HepG2 (cell line): ENCODE data around the gene PCBD2. TPM values are rescaled to one million over a fixed set of nuclear protein-coding genes. Genes with fewer than 3 reads are reported as not detected.

ENCODE experiments used
- CREBL2 ChIP-seq: sonication (generic); formaldehyde crosslinking; IDR thresholded peaks from 2 replicates; pipeline ENCODE4 v1.8.1; 2023; ENCODE audit warnings: missing genetic modification reagents, mild to moderate bottlenecking, borderline replicate concordance
- CSRNP2 ChIP-seq: sonication (generic); formaldehyde crosslinking; conservative IDR thresholded peaks from 2 replicates; pipeline ENCODE4 v1.8.0; 2022; ENCODE audit warnings: low read depth, missing genetic modification reagents
- EP300 ChIP-seq, 3 experiments: sonication (generic) in 1 of 3; formaldehyde crosslinking in 1 of 3; IDR thresholded peaks; 2 replicates each; pipeline versions ENCODE4 v1.5.1 to v1.6.1; 2011 to 2020; ENCODE audit warnings: low read depth in 2 of 3, low read length in 2 of 3, borderline replicate concordance in 1 of 3, improper control_type of control experiment in 1 of 3, mild to moderate bottlenecking in 1 of 3, missing genetic modification reagents in 1 of 3, moderate library complexity in 1 of 3
- FOXA3 ChIP-seq: IDR thresholded peaks from 2 replicates; pipeline ENCODE4 v1.6.1; 2016; ENCODE audit warnings: missing genetic modification reagents, missing compliant biosample characterization
- KMT2B ChIP-seq: IDR thresholded peaks from 2 replicates; pipeline ENCODE4 v1.6.1; 2016; ENCODE audit warnings: missing genetic modification reagents, missing compliant biosample characterization
- LRRFIP1 ChIP-seq: sonication (generic); formaldehyde crosslinking; conservative IDR thresholded peaks from 2 replicates; pipeline ENCODE4 v1.4.0; 2020; ENCODE audit warnings: missing genetic modification reagents
- MAFK ChIP-seq, 2 experiments: IDR thresholded peaks in 1 of 2; conservative IDR thresholded peaks in 1 of 2; 2 replicates each; pipeline ENCODE4 v1.6.1; 2011; ENCODE audit warnings: improper control_type of control experiment in 2 of 2, low read length in 2 of 2
- MATR3 ChIP-seq: sonication (generic); formaldehyde crosslinking; IDR thresholded peaks from 2 replicates; pipeline ENCODE4 v1.4.0; 2020; ENCODE audit warnings: missing genetic modification reagents
- NBN ChIP-seq: fragments of 450-650 bp; conservative IDR thresholded peaks from 2 replicates; pipeline ENCODE4 v1.6.1; 2017
- NFATC3 ChIP-seq: sonication (generic); formaldehyde crosslinking; IDR thresholded peaks from 2 replicates; pipeline ENCODE4 v1.5.1; 2020; ENCODE audit warnings: mild to moderate bottlenecking, missing genetic modification reagents
- PRMT3 ChIP-seq: sonication (generic); formaldehyde crosslinking; IDR thresholded peaks from 2 replicates; pipeline ENCODE4 v1.8.1; 2022; ENCODE audit warnings: low read depth, mild to moderate bottlenecking, moderate library complexity, missing genetic modification reagents, borderline replicate concordance
- RORA ChIP-seq: sonication (generic); formaldehyde crosslinking; IDR thresholded peaks from 2 replicates; pipeline ENCODE4 v1.5.0; 2020; ENCODE audit warnings: mild to moderate bottlenecking, missing genetic modification reagents, moderate library complexity
- SMARCE1 ChIP-seq: fragments of 450-650 bp; IDR thresholded peaks from 2 replicates; pipeline ENCODE4 v1.6.1; 2017; ENCODE audit warnings: borderline replicate concordance
- SP140L ChIP-seq: sonication (generic); formaldehyde crosslinking; IDR thresholded peaks from 2 replicates; pipeline ENCODE4 v1.4.0; 2020; ENCODE audit warnings: missing genetic modification reagents, borderline replicate concordance
- SRSF9 ChIP-seq: fragments of 200-400 bp; formaldehyde crosslinking; IDR thresholded peaks from 2 replicates; pipeline ENCODE4 v1.6.1; 2018; ENCODE audit warnings: borderline replicate concordance, mild to moderate bottlenecking, low read depth, low read length; ENCODE audit not compliant: insufficient read depth, poor library complexity, severe bottlenecking
- TEAD2 ChIP-seq: sonication (generic); formaldehyde crosslinking; IDR thresholded peaks from 2 replicates; pipeline ENCODE4 v1.9.0; 2021; ENCODE audit warnings: missing genetic modification reagents
- TOPORS ChIP-seq: sonication (generic); formaldehyde crosslinking; IDR thresholded peaks from 2 replicates; pipeline ENCODE4 v1.8.0; 2023; ENCODE audit warnings: mild to moderate bottlenecking, missing genetic modification reagents
- TSC22D2 ChIP-seq: sonication (generic); formaldehyde crosslinking; IDR thresholded peaks from 2 replicates; pipeline ENCODE4 v1.5.1; 2020; ENCODE audit warnings: missing genetic modification reagents, mild to moderate bottlenecking, borderline replicate concordance
- ZNF230 ChIP-seq: sonication (generic); formaldehyde crosslinking; IDR thresholded peaks from 2 replicates; pipeline ENCODE4 v1.4.0; 2020; ENCODE audit warnings: mild to moderate bottlenecking, missing genetic modification reagents
- ZNF282 ChIP-seq: fragments of 450-650 bp; IDR thresholded peaks from 2 replicates; pipeline ENCODE4 v1.6.1; 2018; ENCODE audit not compliant: partially characterized antibody
- ZNF317 ChIP-seq: sonication (generic); formaldehyde crosslinking; IDR thresholded peaks from 2 replicates; pipeline ENCODE4 v1.5.0; 2020; ENCODE audit warnings: mild to moderate bottlenecking, missing genetic modification reagents
- ZNF530 ChIP-seq: sonication (generic); formaldehyde crosslinking; IDR thresholded peaks from 2 replicates; pipeline ENCODE4 v1.5.0; 2020; ENCODE audit warnings: low read depth, mild to moderate bottlenecking, missing genetic modification reagents
- ZNF576 ChIP-seq: sonication (generic); formaldehyde crosslinking; IDR thresholded peaks from 2 replicates; pipeline ENCODE4 v1.4.0; 2020; ENCODE audit warnings: mild to moderate bottlenecking, missing genetic modification reagents
- ZNF7 ChIP-seq: IDR thresholded peaks from 2 replicates; pipeline ENCODE4 v1.6.1; 2016; ENCODE audit warnings: missing biosample characterization, missing genetic modification reagents
- ZNF703 ChIP-seq: sonication (generic); formaldehyde crosslinking; IDR thresholded peaks from 2 replicates; pipeline ENCODE4 v1.5.1; 2020; ENCODE audit warnings: missing genetic modification reagents, mild to moderate bottlenecking, moderate library complexity, borderline replicate concordance
- ZNF772 ChIP-seq: sonication (generic); formaldehyde crosslinking; IDR thresholded peaks from 2 replicates; pipeline ENCODE4 v1.5.0; 2020; ENCODE audit warnings: mild to moderate bottlenecking, missing genetic modification reagents
- ZSCAN29 ChIP-seq: sonication (generic); formaldehyde crosslinking; conservative IDR thresholded peaks from 2 replicates; pipeline ENCODE4 v1.4.0; 2020; ENCODE audit warnings: mild to moderate bottlenecking, missing genetic modification reagents
- polyA plus RNA-seq, 8 experiments: library from polyadenylated mRNA; depleted of rRNA in 3 of 8; stranded (reverse) in 7 of 8; unstranded in 1 of 8; fragments of >200 nt; fragmentation: Illumina TruSeq in 4 of 8; extraction: Trizol in 4 of 8; gene quantifications; 2 replicates each; pipeline versions ENCODE4 v1.2.1 to v1.2.3, GENCODE V29; 2011 to 2016; ENCODE audit warnings: low read depth in 4 of 8, missing spikeins in 1 of 8, mixed read lengths in 1 of 8; ENCODE audit not compliant: insufficient read depth in 1 of 8
- total RNA-seq, 5 experiments: library from RNA; depleted of rRNA; stranded (reverse); fragments of >200 nt; fragmentation: Illumina TruSeq; extraction: Trizol; gene quantifications; 2 replicates each; pipeline ENCODE4 v1.2.3, GENCODE V29; 2016; ENCODE audit warnings: low read depth in 1 of 5

PCBD2 gene
- total and polyA plus RNA-seq, 2 of the 13 experiments (the other 11 are each of a cell fraction or from before 2014, with no cell fraction given) = 5.5 to 12.0 TPM

GRCh38 chr5:134904610-134905245, at the start of gene PCBD2 (continued):
- no peak for TF ChIP-seq ZNF530 (CRISPR knock-in tag)
- no peak for TF ChIP-seq CREBL2 (CRISPR knock-in tag)
- TF ChIP-seq KMT2B (CRISPR knock-in tag) = peak; percentile 54; the same call in 1 of the 2 replicates
- TF ChIP-seq ZNF317 (CRISPR knock-in tag) = peak; percentile 25; the same call in 1 of the 2 replicates
- no peak for TF ChIP-seq NBN
- 0 out of 2 replicates have a peak, but pooled peaks have one; percentile 29 for TF ChIP-seq ZNF576 (CRISPR knock-in tag)
- TF ChIP-seq TEAD2 (CRISPR knock-in tag) = no peak
- TF ChIP-seq SRSF9 = no peak
- no peak for TF ChIP-seq RORA (CRISPR knock-in tag)
- no peak for TF ChIP-seq MAFK (conservative IDR thresholded peaks at IDR 0.05 in 1 of 2, IDR thresholded peaks at IDR 0.05 in 1 of 2; ENCODE audit: low read length in 2 of 2)
- no peak; the same call in 1 of the 2 replicates for TF ChIP-seq CSRNP2 (CRISPR knock-in tag)
- TF ChIP-seq TOPORS (CRISPR knock-in tag) = peak; percentile 95
- TF ChIP-seq ZNF703 = no peak
- TF ChIP-seq LRRFIP1 (CRISPR knock-in tag) = no peak
- TF ChIP-seq PRMT3 (CRISPR knock-in tag) = no peak
- peak; percentile 59 for TF ChIP-seq FOXA3 (CRISPR knock-in tag)
- no peak for TF ChIP-seq MATR3
- TF ChIP-seq TSC22D2 (CRISPR knock-in tag) = no peak
- TF ChIP-seq EP300 (IDR thresholded peaks at IDR 0.05; ENCODE audit: low read depth in 2 of 2, low read length in 2 of 2) = 0 out of 4 replicates have a peak, but pooled peaks of 1 of the 2 experiments have one; percentile 12
- no peak for TF ChIP-seq EP300 (CRISPR knock-in tag; IDR thresholded peaks at IDR 0.05; ENCODE audit: borderline replicate concordance)
- TF ChIP-seq ZNF7 (CRISPR knock-in tag) = no peak
- peak; percentile 82; the same call in 1 of the 2 replicates for TF ChIP-seq ZNF230 (CRISPR knock-in tag)
- no peak for TF ChIP-seq SMARCE1
- peak; percentile 98 for TF ChIP-seq ZSCAN29 (CRISPR knock-in tag)
- no peak for TF ChIP-seq ZNF282
- TF ChIP-seq NFATC3 (CRISPR knock-in tag) = no peak
- no peak for TF ChIP-seq SP140L (CRISPR knock-in tag)
- peak; percentile 64; the same call in 1 of the 2 replicates for TF ChIP-seq ZNF772 (CRISPR knock-in tag)
